ENCODE measurements around the gene FAM210A. TPM values are rescaled to one million over a fixed set of nuclear protein-coding genes. Genes with fewer than 3 reads are reported as not detected.

FAM210A gene
- total RNA-seq, 6 donors from 2014 or later: 2.1 to 12.9 (median 10.6) TPM

DNA sequence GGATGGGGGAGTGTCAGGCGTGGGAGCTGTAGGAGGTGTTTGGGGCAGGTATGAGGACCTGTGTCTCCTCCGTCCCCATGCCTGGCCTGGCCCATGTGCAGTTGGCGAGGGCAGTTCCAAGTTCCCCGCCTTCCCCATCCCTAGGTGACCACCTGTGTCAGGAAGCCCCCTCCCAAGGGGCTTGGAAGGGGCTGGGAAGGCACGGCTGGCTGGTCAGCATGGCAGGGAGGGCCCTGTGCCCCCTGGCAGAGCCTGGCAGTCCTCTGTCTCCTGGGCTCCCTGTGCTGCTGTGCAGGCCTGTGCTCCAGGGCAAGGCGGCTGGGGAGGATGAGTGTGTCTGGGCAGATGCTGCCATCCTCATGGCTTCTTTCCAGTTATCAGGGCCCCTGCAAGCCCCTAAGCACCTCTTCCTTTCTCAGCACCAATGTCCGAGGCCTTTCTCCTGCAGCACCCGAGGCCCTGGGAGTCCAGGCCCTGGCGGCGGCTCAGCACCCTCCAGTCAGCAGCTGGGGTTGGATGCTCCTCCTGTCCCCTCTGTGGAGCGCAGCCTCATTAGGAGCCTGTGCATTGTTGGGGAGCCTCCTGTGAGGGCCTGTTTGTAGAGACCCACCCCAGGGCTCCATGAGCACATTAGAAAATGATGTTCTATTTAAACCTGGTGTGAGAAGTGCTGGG is 101.7 kb downstream of the FAM210A start:
- no peak overlapping the region for H3K27ac ChIP-seq
- ATAC-seq (ENCODE audit: low FRiP score in 2 of 2) (no peak), DNase-seq (no peak)
- no peaks in the 10 kb centered on the region for H3K9me3 ChIP-seq
- no peak for TF ChIP-seq POLR2AphosphoS5 (IDR thresholded peaks at IDR 0.05)
- TF ChIP-seq, protein P1, sequence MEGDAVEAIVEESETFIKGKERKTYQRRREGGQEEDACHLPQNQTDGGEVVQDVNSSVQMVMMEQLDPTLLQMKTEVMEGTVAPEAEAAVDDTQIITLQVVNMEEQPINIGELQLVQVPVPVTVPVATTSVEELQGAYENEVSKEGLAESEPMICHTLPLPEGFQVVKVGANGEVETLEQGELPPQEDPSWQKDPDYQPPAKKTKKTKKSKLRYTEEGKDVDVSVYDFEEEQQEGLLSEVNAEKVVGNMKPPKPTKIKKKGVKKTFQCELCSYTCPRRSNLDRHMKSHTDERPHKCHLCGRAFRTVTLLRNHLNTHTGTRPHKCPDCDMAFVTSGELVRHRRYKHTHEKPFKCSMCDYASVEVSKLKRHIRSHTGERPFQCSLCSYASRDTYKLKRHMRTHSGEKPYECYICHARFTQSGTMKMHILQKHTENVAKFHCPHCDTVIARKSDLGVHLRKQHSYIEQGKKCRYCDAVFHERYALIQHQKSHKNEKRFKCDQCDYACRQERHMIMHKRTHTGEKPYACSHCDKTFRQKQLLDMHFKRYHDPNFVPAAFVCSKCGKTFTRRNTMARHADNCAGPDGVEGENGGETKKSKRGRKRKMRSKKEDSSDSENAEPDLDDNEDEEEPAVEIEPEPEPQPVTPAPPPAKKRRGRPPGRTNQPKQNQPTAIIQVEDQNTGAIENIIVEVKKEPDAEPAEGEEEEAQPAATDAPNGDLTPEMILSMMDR (IDR thresholded peaks at IDR 0.05): no peak
- no peak for TF ChIP-seq EP300 (IDR thresholded peaks at IDR 0.05)
- TF ChIP-seq POLR2A (IDR thresholded peaks at IDR 0.05): no peak
- no peak overlapping the region for H3K4me3 ChIP-seq
- H3K4me1 ChIP-seq: no peaks in the 10 kb centered on the region
- H3K36me3 ChIP-seq: no peaks in the 10 kb centered on the region
- WGBS, 2 donors: 93 to 96% methylated on average over 9 to 11 of the region's 11 CpGs
- H3K27me3 ChIP-seq: no peaks in the 10 kb centered on the region

DNA sequence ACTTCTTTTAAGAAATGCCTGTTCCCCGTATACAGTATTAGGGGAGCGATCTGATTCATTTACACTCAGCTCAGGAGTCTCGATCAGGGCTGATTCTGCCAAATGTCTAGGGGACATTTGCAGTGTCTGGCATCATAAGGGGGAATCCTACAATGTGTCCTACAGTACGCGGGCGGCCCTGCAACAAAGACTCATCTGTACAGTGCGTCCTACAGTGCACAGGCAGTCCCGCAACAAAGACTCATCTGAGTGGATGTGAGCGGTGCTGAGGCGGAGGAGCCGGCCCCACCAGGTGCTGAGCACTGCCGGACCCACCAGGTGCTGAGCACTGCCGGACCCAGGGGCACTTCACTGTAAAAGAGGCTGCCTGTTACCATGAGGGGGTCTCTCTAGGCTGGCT is 102.5 kb downstream of the FAM210A start:
- H3K4me3 ChIP-seq: no peak overlapping the region
- H3K27me3 ChIP-seq: no peaks in the 10 kb centered on the region
- TF ChIP-seq, protein P1 (IDR thresholded peaks at IDR 0.05): no peak
- TF ChIP-seq POLR2AphosphoS5 (IDR thresholded peaks at IDR 0.05): no peak
- no peak overlapping the region for H3K27ac ChIP-seq
- DNase-seq: no peak
- 94 to 96% methylated on average over 6 to 13 of the region's 13 CpGs for WGBS, 2 donors
- H3K9me3 ChIP-seq: no peaks in the 10 kb centered on the region
- ATAC-seq (ENCODE audit: low FRiP score in 2 of 2): no peak
- H3K4me1 ChIP-seq: peaks cover 0 to 7% (median 1%) of the 10 kb centered on the region in 4 donors
- no peaks in the 10 kb centered on the region for H3K36me3 ChIP-seq

DNA sequence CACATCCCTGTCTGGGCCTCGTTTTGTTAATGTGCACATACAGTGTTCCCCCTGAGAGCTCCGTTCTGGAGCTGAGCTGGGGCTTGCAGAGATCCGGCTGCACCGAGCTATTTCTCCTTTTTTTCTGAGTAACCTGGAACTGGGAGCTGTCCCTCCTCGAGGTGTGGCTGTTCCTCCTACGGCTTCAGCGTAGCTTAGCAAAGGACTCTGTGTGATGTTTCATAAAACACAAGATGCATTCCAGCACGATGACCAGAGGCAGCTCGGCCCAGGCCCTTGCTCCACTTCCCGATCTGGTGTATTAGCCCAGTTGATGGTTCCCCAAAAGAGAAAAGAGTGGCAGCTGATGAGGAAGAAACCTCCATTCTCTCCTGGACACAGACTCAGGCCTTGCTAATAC is 103.0 kb downstream of the FAM210A start:
- peaks cover 0 to 12% (median 3%) of the 10 kb centered on the region in 4 donors for H3K4me1 ChIP-seq
- 58 to 62% methylated on average over 10 of the region's 10 CpGs for WGBS, 2 donors
- no peaks in the 10 kb centered on the region for H3K27me3 ChIP-seq
- DNase-seq (peak in 1 of 2 donors; percentile 45), ATAC-seq (ENCODE audit: low FRiP score in 2 of 2) (peak in 1 of 2 donors; percentile 40)
- H3K9me3 ChIP-seq: no peaks in the 10 kb centered on the region
- no peaks in the 10 kb centered on the region for H3K36me3 ChIP-seq
- no peak overlapping the region for H3K27ac ChIP-seq
- no peak overlapping the region for H3K4me3 ChIP-seq
- no peak for TF ChIP-seq POLR2A (IDR thresholded peaks at IDR 0.05)
- TF ChIP-seq POLR2AphosphoS5 (IDR thresholded peaks at IDR 0.05): no peak

DNA sequence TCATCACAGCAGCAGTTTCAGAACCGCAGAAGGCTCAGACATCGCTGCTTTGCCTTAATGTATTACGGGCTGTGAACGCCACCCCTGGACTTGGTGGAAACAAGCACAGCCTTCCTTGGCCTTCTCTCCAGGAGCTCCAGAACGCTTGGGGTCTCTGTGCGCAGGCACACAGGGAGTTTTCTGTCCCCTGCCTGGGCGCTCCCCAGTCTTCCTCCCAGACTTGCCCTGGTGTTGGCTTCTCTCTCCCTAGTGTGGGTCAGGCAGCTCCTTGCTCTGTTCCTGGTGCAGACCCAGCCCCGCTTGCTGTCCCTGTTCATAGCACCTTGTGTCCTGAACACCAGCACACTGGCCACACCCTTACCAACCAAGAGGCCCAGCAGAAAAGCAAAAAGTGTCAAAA is 103.6 kb downstream of the FAM210A start:
- WGBS, 2 donors: 94 to 100% methylated on average over 4 to 8 of the region's 8 CpGs
- Histone ChIP-seq H3K27ac (no peak overlapping the region), H3K4me3 (no peak overlapping the region), H3K27me3 (no peaks in the 10 kb centered on the region), H3K36me3 (no peaks in the 10 kb centered on the region), H3K9me3 (no peaks in the 10 kb centered on the region), H3K4me1 (peaks cover 0 to 15% (median 3%) of the 10 kb centered on the region in 4 donors)
- ATAC-seq (ENCODE audit: low FRiP score in 2 of 2) (no peak), DNase-seq (no peak)
- TF ChIP-seq, protein P1 (IDR thresholded peaks at IDR 0.05): no peak
- TF ChIP-seq POLR2A (IDR thresholded peaks at IDR 0.05) (no peak), POLR2AphosphoS5 (IDR thresholded peaks at IDR 0.05) (no peak), EP300 (IDR thresholded peaks at IDR 0.05) (no peak)

DNA sequence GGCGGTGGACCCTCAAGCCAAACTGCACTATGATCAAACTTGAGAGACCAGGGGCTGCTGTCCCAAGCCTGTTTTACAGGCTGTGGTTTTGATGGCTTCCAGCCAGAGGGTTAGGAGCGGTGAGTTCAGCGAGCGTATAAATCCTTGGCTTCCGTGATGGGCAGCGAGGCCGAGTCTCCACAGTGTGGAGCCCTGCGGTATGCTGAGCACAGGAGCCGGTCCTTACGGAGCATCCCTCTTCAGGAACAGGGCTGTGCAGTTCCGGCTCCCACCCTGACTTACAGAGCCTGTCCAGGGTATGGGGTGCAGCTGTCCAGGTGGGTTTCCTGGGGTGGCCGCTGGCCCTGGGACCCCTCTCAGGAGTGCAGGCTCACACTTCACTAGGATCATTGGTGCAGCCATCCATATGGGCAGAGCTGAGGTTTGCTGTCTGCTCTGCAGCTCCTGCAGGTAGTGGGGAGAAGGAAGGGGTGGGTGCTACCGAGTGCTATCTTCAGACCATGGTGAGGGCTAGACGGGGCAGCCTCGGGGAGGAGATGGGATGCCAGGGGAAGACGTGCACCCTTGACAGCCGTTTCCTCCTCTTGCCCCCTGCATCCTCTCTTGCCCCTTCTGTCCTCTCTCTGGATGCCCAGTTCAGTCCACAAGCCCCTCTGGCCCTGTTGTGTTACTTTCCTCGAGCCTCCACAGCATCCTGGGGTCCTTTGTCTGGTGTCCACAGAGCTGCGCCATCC is 104.3 kb downstream of the FAM210A start:
- H3K4me3 ChIP-seq: no peak overlapping the region
- H3K27me3 ChIP-seq: no peaks in the 10 kb centered on the region
- 92 to 93% methylated on average over 18 to 19 of the region's 19 CpGs for WGBS, 2 donors
- H3K4me1 ChIP-seq: peaks cover 0 to 15% (median 3%) of the 10 kb centered on the region in 4 donors
- DNase-seq: no peak
- H3K27ac ChIP-seq: no peak overlapping the region
- TF ChIP-seq, protein P1 (IDR thresholded peaks at IDR 0.05): no peak
- TF ChIP-seq POLR2AphosphoS5 (IDR thresholded peaks at IDR 0.05): no peak
- no peak for TF ChIP-seq EP300 (IDR thresholded peaks at IDR 0.05)
- TF ChIP-seq POLR2A (IDR thresholded peaks at IDR 0.05): no peak
- ATAC-seq (ENCODE audit: low FRiP score in 2 of 2): no peak
- no peaks in the 10 kb centered on the region for H3K36me3 ChIP-seq
- H3K9me3 ChIP-seq: no peaks in the 10 kb centered on the region

All from upper lobe of left lung (tissue), 6 donors.